Stomach (tissue), 4 donors: ENCODE data around the gene PYGM.

Source experiments
- CTCF ChIP-seq, 7 experiments: fragments of 450-650 bp in 4 of 7; fragments of 200-600 bp in 3 of 7; sonication (generic) in 3 of 7; IDR thresholded peaks; one replicate each; pipeline ENCODE4 v1.5.1; 2016 to 2019; ENCODE audit warnings: antibody characterized with exemption in 7 of 7, control low read depth in 2 of 7, mild to moderate bottlenecking in 1 of 7
- EP300 ChIP-seq: sonication (generic); formaldehyde crosslinking; IDR thresholded peaks from one replicate; pipeline ENCODE4 v1.6.1; 2017; ENCODE audit warnings: antibody characterized with exemption

DNA sequence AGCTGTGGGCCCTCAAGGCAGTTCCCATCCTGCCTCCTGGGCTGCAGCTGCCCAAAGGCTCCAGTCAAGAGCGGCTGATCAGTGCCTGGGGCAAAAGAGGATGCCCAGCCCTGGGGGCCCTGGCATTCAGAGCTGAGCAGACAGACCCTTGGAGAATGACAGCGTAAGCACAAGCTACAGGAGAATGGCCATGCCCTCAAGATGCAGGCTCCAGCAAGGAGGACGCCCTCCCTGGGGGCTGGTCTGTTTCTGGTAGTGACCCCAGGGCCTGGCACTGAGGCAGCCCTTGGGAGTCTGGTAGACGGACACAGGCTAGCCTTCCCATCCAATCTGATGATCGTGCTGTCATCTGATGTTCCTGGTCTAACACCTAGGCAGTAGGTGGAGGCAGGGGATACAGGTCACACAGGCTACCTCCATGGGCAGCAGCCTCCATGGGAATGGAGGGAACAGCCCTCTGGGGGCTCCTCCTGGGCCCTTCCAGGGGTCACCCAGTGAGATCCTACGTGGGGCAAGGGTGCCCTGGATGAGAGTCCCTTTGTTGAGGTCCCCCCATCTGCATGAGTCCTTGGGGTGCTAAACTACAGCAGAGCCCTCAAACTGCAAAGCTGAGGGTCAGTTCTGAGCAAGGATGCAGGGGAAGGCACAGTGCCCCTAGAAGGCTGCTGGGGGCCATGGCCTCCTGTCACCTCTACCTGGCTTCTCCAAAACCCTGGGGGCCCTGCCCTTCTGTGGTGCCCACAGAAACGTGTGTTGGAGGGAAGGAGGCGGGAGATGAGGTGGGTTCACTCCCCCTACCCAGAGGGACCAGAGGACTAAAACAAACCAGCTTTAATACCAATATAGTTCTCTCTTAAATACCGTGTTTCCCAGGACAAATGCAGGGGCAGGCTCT is 28.8 kb upstream of the PYGM start:
- TF ChIP-seq CTCF (IDR thresholded peaks at IDR 0.05) (no peak), EP300 (no peak)
